NOMO-1 treated with DMSO at 0.1 percent for 48 hours (cell line): ENCODE results near the gene SDK1.
"Not testable (repeated sequence)": the region's sequence is repeated elsewhere in the genome, so short reads cannot be mapped to it uniquely, and the experiment has no call there.

Source experiments
- DNase-seq: peaks from one replicate; lab custom pipeline; 2025; ENCODE audit not compliant: unreplicated experiment; lab: John Stamatoyannopoulos, UW

SDK1 gene

DNA sequence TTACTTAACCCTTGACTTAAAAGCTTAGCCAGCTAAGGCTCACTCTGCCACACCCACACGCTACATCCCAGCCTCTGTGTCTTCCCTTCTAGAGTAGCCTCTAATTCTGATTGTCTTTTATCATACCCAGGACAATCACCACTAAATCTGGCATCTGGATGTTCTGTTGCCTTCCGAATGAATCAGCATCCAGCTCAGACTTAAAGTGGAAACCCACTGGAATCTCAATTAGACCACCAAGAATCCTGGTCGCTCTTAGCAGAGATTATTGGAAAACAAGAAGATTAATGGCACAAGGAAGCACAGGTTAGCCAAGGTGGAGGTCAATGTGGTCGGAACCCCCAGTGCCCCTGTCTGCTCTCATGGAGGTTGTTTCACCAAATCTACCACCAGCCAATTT, 976.9 kb downstream of the SDK1 start:
- DNase-seq = no peak

DNA sequence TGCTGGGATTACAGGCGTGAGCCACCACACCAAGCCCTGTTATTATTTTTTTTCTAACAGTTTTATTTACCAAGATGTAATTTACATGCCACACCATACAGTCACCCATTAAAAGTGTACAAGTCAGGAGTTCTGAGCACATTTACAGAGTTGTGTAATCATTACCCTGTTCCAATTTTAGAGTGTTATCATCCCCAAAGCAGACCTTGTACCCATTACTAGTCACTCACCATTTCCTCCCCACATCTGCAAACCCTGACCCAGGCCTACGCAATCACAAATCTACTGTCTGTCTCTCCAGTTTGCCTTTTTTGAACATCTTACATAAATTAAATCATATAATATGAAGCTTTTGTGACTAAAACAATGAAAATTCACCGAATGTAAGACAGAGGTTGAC, 978.2 kb downstream of the SDK1 start:
- peak; percentile 47 for DNase-seq

DNA sequence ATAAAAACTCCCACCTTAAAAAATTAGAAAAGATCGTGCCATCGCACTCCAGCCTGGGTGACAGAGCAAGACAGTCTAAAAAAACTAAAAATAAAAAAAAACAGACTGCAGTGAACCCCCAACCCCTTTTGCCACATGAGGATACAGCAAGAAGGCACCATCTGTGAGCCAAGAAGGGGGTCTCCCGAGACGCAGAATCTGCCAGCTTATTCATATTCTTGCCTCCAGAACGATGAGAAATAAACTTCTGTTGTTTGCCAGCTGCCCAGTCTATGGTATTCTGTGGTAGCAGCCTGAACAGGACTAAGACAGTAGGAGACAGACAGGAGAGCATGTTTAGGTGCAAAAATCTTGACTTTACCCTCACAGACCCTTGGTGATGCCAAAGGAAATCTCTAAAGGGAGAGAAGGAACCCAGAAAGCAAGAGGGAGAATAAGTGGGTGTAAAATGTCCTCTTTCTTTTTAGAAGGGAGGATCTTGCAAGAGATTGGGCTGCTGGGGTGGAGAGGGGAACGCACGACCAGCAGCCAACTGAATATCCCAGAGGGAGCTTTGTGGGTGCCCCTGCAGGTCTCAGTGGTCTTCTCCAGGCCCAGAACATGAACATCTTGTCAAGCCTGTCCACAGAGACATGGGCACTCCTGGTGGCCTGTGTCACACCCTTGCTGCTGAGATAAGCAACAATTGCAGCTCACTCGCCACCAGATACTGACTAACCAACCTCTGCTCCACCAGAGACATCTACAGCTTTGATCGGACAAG, 980.4 kb downstream of the SDK1 start:
- DNase-seq = no peak

DNA sequence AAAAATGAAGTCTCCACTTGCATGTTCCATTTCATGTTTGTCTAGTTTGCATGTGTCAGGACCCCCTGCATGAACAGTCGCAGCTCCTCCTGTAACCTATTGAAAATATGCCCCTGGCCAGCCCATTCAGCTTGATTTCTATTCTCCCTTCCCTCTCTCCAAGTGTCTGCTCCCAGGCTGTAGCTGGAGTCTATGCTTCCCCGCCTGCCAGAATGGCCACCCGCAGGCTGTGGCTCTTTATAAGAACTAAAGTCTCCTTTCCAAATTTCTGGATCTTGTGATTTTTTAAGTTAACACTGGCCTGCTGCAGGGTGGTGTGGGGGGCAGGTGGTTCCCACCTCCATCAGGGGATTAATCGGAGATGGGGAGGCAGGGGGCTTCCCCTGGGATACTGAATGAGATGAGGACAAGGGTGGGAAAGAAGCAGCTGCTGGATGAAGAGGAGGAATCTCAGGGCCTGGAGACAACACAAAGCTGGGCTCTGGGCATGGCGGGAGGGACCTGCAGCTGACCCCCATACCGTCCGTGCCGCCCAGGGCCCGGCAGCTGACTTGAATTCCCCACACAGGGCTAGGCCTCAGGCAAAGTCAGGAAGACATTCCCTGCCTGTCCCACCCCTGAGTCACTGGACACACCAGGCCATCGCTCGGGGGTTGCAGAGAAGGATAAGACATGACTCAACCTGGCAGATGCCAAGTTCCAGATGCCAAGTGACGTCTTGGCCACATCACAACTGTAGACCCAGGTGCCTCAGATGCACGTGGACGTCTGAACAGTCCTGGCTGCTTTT, 981.6 kb downstream of the SDK1 start:
- no peak for DNase-seq

DNA sequence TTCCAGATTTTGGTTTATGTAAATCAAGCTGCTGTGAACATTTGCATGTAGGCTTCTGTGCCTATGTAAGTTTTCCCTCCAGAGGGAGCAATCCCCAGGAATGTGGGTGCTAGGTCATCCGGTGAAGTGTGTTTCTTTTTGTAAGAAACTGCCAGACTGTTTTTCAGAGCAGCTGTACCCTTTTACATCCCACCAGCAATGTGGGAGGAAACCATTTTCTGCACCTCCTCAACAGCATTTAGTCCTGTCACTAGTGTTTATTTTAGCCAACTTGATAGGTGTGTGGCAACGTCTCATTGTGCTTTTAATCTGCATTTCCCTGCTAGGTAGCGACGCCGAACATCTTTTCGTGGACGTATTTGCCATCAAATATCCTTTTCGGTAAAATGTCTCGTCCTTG, 985.3 kb downstream of the SDK1 start:
- no peak for DNase-seq

DNA sequence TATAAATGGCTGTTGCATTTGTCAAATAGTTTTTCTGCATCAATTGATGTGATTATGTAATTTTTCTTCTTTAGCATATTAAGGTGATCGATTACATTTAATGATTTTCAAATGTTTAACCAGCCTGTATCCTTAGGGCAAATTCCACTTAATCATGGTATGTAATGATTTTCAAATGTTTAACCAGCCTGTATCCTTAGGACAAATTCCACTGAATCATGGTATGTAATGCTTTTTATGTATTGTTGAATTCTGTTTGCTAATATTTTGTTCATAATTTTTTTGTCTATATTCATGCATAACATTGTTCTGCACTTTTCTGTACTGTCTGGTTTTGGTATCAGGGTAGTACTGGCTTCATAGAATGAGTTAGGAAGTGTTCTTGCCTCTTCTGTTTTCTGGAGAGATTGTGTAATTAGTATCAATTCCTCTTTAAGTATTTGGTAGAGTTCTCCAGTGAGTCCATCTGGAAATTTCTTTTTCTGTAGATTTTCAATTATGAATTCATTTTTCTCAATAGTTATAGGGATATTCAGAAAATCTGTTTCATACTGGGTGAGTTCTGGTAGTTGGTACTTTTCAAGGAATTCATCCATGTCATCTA, 987.8 kb downstream of the SDK1 start:
- peak; percentile 78 for DNase-seq

DNA sequence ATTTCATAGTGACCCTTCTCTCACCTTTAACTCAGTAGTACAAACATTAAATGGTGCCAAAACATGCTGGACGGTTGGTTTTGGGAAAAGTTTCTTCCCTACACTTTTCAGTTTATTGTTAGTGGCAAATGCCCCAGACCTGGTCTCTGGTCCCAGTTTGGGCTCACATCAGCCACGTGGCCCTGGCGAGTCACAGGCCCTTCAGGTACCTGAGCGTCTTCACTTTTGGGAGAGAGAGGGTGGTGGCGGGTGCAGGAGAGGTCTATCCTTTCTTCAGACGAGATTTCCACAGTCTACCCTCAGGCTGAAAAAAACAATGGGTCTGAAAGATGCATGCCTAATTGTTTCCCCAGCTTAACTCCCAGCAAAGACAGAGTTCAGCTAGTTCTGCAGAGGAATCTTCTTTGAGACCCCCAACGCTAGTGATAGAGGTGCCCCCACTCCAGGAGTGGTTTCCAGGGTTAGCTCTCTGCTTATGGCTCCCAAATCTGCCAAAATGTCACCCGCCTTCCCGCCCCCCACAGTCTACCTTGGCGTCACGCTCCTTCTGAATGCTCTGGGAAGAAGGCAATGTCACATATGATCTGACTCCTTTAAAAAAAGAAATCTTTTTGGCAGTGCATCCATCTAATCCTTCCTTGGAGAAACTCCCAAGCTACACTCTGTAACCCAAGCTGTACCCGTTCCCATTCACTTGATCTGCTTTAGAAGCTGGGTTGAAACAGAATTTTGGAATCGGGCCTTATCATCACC, 996.3 kb downstream of the SDK1 start:
- DNase-seq = no peak

DNA sequence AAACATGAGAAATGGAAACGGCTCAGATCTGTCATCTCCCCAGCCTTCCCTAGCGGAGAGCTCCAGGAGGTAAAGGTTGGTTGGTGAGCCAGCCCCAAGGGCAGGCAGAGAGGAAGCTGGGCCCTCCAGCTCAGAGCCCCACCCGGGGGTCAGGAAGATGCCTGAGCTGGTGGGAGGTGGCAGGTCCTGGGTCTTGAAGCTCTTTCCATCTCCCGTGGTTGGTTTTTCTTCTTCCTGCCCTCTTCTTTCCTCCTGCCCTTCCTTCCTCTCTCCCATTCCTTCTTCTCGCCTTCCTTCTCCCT, 996.8 kb downstream of the SDK1 start:
- no peak for DNase-seq

DNA sequence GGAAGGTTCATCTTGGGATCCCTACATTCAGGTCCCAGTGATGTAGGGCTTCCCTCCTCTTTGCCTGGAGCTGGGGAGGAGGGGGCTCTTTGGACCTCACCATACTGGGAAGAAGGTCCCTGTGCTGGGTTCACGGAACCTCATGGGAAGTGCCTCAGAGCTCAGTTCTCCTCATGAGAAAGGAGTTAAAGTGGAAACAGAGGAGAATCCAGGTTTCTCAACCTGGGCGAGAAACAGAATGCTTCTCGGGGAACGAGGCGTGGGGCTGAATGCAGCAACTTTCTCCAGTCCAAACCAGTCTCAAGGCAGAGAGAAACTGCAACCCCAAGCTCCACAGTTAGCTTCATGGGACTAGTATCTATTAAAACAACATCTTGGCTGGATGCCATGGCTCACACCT, 998.4 kb downstream of the SDK1 start:
- no peak for DNase-seq

DNA sequence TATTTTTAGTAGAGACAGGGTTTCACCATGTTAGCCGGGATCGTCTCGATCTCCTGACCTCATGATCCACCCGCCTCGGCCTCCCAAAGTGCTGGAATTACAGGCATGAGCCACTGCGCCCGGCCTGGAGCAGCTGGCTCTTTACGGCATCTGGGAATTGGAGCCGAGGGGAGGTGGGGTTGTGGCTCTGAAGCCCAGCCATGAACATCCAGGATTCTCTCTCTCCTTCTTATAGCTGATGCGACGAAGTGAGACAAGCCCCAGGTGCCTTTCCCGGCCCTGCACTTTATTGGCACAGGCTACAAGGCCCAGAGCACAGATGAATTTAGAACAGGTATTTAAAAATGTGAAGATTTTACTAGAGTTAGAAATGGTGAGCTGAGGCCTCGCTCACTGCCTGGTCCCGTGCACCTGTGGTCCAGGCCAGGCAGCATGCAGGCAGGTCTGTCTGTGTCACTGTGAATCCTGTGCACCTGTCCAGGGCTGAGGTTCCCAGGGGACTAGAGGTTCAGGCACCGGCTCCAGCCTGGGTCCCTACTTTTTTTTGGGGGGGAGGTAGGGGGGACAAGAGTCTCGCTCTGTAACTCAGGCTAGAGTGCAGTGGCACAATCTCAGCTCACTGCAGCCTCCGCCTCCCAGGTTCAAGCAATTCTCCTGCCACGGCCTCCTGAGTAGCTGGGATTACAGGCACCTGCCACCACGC, 1001.3 kb downstream of the SDK1 start:
- no peak for DNase-seq

DNA sequence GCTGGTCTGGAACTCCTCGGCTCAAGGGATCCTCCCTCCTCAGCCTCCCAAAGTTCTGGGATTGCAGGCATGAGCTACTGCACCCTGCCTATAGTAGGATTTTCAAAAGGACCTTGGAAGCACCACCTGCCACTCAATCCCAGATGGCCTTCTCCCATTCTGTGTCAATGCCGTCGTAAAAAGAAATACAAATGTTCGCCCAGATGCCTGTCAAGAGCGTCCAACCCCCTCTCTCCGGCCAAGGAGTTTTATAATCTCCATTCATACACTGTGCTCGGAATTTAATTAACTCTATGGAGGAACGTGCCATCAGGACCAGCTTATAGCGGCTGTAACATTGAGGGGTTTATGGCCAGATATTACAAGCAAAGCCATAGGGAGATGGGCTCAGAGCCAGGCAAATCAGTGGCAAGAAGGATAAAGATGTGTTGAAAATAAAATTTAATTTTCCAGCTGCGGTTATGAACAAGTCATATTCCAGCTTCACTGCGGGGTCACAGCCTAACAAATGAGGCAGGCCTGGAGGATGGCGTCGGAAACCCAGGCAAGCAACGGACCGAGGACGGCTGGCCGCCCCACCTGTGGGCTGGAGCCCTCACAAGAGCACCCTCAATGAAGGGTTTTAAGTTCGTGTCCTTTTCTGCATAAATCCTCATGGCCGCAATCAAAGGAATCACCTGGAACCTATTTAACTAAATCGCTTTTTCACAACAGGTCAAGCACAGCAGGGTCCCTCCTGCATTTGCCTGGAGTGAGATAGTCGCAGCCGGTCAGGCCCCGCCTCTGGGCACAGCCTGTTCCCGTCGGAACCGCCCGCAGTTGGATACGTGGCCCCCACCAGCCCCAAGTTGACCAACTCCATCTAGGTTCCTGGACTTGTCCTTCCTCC, 1006.5 kb downstream of the SDK1 start:
- DNase-seq = no peak

DNA sequence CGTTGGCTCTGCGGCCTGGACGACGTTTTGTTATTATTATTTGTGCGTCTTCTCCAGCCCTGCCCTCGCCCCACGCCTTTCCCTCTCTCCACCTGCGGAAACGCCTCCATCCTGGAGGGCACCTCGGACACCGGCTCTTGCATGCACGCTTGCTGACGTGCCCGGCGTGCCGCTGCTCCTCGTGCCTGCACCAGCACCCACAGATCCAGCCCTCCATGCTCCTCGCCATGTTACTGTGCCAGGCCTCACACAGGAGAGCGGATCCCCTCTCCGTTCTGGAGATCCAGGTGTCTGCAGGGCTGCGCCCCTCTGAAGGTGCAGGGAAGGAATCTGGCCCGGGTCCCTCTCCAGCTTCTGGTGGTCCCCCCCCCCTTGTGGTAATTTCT, 1007.1 kb downstream of the SDK1 start:
- DNase-seq = no peak

DNA sequence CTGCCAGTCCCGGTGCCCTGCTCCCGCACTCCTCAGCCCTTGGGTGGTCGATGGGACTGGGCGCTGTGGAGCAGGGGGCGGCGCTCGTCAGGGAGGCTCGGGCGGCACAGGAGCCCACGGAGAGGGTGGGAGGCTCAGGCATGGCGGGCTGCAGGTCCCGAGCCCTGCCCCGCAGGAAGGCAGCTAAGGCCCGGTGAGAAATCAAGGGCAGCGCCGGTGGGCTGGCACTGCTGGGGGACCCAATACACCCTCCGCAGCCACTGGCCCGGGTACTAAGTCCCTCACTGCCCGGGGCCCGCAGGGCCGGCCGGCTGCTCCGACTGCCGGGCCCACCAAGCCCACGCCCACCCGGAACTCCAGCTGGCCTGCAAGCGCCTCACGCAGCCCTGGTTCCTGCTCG, 1012.9 kb downstream of the SDK1 start:
- DNase-seq = not testable (repeated sequence)

DNA sequence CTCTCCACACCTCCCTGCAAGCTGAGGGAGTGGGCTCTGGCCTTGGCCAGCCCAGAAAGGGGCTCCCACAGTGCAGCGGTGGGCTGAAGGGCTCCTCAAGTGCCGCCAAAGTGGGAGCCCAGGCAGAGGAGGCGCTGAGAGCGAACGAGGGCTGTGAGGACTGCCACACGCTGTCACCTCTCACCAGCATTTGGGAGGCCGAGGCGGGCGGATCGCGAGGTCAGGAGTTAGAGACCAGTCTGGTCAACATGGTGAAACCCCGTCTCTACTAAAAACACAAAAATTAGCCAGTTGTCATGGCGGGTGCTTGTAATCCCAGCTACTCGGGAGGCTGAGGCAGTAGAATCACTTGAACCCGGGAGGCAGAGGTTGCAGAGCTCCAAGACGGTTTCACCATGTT, 1013.3 kb downstream of the SDK1 start:
- DNase-seq = not testable (repeated sequence)
